Measurements from ENCODE around the gene EVI5L. TPM values are rescaled to one million over a fixed set of nuclear protein-coding genes. Genes with fewer than 3 reads are reported as not detected.

The EVI5L gene
- total and polyA plus RNA-seq, 9 donors, result 5.1 to 15.9 (median 10.9) TPM

DNA sequence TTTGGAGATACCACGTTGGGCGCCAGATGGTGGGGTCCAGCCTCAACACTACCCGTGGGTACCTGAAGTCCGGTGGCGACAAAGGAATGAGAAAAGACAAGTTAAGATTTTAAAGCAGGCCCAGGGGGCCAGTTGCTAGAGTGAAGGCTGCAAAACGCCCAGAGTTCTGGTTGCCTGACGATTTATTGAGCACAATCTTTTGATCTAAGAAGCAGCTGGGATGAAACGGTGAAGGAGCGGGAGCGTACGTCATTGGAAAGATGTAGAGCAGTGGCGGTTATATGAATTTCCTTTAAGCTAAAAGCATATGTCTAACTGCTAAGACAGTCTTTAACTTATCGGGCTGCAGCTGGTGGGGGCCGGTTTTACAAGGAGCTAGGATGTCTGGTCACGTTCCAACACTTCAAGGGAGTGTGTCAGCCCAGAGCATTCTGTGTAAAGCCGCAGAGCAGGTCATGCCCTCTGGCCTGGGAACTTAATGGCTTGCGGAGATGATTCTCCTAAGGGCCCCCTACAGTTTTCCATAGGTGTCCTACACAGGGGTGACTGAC, 28.9 kb upstream of the EVI5L start:
- Histone ChIP-seq H3K27ac (no peak overlapping the region), H3K27me3 (no peaks in the 10 kb centered on the region), H3K4me1 (ENCODE audit: insufficient read depth) (peaks cover 1% of the 10 kb centered on the region), H3K9me3 (no peaks in the 10 kb centered on the region), H3K36me3 (no peaks in the 10 kb centered on the region), H3K4me3 (no peak overlapping the region)
- no peak for DNase-seq
- TF ChIP-seq POLR2A (IDR thresholded peaks at IDR 0.05), result no peak
- TF ChIP-seq, protein P1, sequence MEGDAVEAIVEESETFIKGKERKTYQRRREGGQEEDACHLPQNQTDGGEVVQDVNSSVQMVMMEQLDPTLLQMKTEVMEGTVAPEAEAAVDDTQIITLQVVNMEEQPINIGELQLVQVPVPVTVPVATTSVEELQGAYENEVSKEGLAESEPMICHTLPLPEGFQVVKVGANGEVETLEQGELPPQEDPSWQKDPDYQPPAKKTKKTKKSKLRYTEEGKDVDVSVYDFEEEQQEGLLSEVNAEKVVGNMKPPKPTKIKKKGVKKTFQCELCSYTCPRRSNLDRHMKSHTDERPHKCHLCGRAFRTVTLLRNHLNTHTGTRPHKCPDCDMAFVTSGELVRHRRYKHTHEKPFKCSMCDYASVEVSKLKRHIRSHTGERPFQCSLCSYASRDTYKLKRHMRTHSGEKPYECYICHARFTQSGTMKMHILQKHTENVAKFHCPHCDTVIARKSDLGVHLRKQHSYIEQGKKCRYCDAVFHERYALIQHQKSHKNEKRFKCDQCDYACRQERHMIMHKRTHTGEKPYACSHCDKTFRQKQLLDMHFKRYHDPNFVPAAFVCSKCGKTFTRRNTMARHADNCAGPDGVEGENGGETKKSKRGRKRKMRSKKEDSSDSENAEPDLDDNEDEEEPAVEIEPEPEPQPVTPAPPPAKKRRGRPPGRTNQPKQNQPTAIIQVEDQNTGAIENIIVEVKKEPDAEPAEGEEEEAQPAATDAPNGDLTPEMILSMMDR (IDR thresholded peaks at IDR 0.05), result no peak
- TF ChIP-seq EP300 (IDR thresholded peaks at IDR 0.05), result no peak
- WGBS, 3 donors, result 74 to 79% (median 77%) methylated on average over 17 of the region's 17 CpGs
- intact Hi-C loops (cut with DNase I), result loop anchor here in 2 of 4 donors (5.0 to 10.0 kb wide), 2 partner anchors 149 to 156 kb away; no protein-coding TSS in a partner anchor

DNA sequence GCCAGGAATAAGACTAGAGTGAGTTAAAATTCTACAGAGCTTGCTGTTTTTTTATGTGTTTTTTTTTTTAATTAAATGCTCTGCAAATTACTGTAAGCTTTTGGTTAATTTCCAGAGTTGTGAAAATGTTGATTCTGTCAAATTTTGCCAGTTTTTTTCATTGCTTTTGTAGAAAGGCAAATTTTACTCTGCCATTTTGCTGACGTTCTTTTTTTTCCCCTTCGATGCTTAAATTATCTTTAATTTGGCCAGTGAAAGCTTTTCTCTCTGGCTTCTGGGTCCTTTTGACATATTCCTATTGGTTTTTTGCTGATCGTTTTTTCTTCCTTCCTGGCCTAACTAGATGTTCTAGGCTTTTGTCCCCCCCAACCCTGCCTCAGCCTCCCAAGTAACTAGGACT, 23.8 kb upstream of the EVI5L start:
- TF ChIP-seq, protein P1 (IDR thresholded peaks at IDR 0.05), result no peak
- TF ChIP-seq EP300 (IDR thresholded peaks at IDR 0.05) (no peak), POLR2A (IDR thresholded peaks at IDR 0.05) (no peak)
- DNase-seq, result no peak
- H3K4me1 ChIP-seq (ENCODE audit: insufficient read depth), result no peaks in the 10 kb centered on the region
- no peaks in the 10 kb centered on the region for H3K9me3 ChIP-seq
- no peaks in the 10 kb centered on the region for H3K27me3 ChIP-seq
- intact Hi-C loops (cut with DNase I), result loop anchor here in 1 of 4 donors (10.0 kb wide), 1 partner anchor 161 kb away; no protein-coding TSS in a partner anchor
- no peaks in the 10 kb centered on the region for H3K36me3 ChIP-seq
- no peak overlapping the region for H3K27ac ChIP-seq
- H3K4me3 ChIP-seq, result no peak overlapping the region
- WGBS, 3 donors, result 27 to 51% (median 32%) methylated on average over 3 of the region's 3 CpGs

DNA sequence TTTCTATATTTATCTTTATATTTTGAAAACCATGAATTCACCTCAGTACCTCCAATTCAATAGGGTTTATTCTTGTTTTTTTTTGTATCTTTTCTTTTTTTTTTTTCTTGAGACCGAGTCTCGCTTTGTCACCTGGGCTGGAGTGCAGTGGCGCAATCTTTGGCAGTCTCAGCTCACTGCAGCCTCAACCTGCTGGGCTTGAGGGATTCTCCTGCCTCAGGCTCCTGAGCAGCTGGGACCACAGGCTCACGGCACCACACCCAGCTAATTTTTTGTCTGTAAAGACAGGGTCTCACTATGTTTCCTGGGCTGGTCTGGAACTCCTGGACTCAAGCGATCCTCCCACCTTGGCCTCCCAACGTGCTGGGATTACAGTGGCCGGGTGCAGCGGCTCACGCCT, 23.1 kb upstream of the EVI5L start:
- H3K27ac ChIP-seq, result no peak overlapping the region
- TF ChIP-seq EP300 (IDR thresholded peaks at IDR 0.05), result no peak
- no peak for TF ChIP-seq POLR2A (IDR thresholded peaks at IDR 0.05)
- TF ChIP-seq, protein P1 (IDR thresholded peaks at IDR 0.05), result no peak
- no peaks in the 10 kb centered on the region for H3K9me3 ChIP-seq
- 79 to 90% (median 85%) methylated on average over 9 of the region's 9 CpGs for WGBS, 3 donors
- H3K4me1 ChIP-seq (ENCODE audit: insufficient read depth), result no peaks in the 10 kb centered on the region
- H3K36me3 ChIP-seq, result no peaks in the 10 kb centered on the region
- H3K4me3 ChIP-seq, result no peak overlapping the region
- no peaks in the 10 kb centered on the region for H3K27me3 ChIP-seq
- intact Hi-C loops (cut with DNase I), result loop anchor here in 1 of 4 donors (10.0 kb wide), 1 partner anchor 162 kb away; no protein-coding TSS in a partner anchor
- no peak for DNase-seq

DNA sequence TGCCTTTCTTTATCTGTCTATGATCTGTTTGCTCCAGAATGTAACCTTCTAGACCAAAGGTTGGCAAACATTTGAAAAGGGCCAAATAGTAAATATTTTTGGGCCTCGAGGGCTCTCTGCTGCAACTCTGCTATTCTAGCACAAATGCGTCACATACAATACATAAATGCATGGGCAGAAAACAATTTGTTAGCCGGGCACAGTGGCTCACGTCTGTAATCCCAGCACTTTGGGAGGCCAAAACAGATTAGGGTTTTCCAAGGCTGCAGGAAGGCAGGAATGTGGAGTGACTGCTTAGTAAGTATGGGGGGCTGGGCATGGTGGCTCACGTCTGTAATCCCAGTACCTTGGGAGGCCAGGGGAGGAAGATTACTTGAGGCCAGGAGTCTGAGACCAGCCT, 21.9 kb upstream of the EVI5L start:
- WGBS, 3 donors, result 59 to 68% (median 65%) methylated on average over 5 of the region's 5 CpGs
- intact Hi-C loops (cut with DNase I), result loop anchor here in 1 of 4 donors (10.0 kb wide), 1 partner anchor 163 kb away; no protein-coding TSS in a partner anchor
- Histone ChIP-seq H3K27me3 (no peaks in the 10 kb centered on the region), H3K4me1 (ENCODE audit: insufficient read depth) (no peaks in the 10 kb centered on the region), H3K27ac (no peak overlapping the region), H3K9me3 (peaks cover 0 to 5% of the 10 kb centered on the region in 2 donors), H3K36me3 (no peaks in the 10 kb centered on the region), H3K4me3 (no peak overlapping the region)
- no peak for DNase-seq
- TF ChIP-seq, protein P1 (IDR thresholded peaks at IDR 0.05), result no peak
- no peak for TF ChIP-seq POLR2A (IDR thresholded peaks at IDR 0.05)
- no peak for TF ChIP-seq EP300 (IDR thresholded peaks at IDR 0.05)
